Keratinocyte (primary cell): ENCODE measurements around the gene RNF182. TPM values are rescaled to one million over a fixed set of nuclear protein-coding genes. Genes with fewer than 3 reads are reported as not detected.

Source experiments
- DNase-seq: peaks from one replicate; pipeline ENCODE4 v3.0.0-alpha.2; 2011; ENCODE audit warnings: low read depth, missing footprints, low spot score
- FAIRE-seq: peaks from 2 replicates; lab custom pipeline; 2011; peaks lifted over from hg19 to GRCh38; lab: Jason Lieb, UNC
- H2AFZ ChIP-seq: 2 replicates; pipeline ENCODE4 v1.6.0; 2012; ENCODE audit warnings: low read length, control low read depth, inconsistent platforms; ENCODE audit not compliant: control insufficient read depth
- H3K27ac ChIP-seq: 2 replicates; pipeline ENCODE4 v1.5.1; 2011; ENCODE audit warnings: low read length; ENCODE audit not compliant: control insufficient read depth, insufficient read depth
- H3K27me3 ChIP-seq: 3 replicates; pipeline ENCODE4 v1.6.0; 2011; ENCODE audit warnings: low read length; ENCODE audit not compliant: control insufficient read depth, insufficient read depth; ENCODE audit errors: extremely low read depth
- H3K36me3 ChIP-seq, 2 experiments: 2 replicates in 1 of 2; 3 replicates in 1 of 2; pipeline ENCODE4 v1.5.1; 2011; ENCODE audit warnings: low read length in 2 of 2, mild to moderate bottlenecking in 1 of 2; ENCODE audit not compliant: control insufficient read depth in 2 of 2, insufficient read depth in 2 of 2; ENCODE audit errors: extremely low read depth in 1 of 2
- H3K4me1 ChIP-seq: 3 replicates; pipeline ENCODE4 v1.5.1; 2011; ENCODE audit warnings: low read length; ENCODE audit not compliant: control insufficient read depth, insufficient read depth; ENCODE audit errors: extremely low read depth
- H3K4me2 ChIP-seq: 3 replicates; pipeline ENCODE4 v1.6.0; 2011; ENCODE audit warnings: low read depth, low read length; ENCODE audit not compliant: control insufficient read depth, insufficient read depth; ENCODE audit errors: extremely low read depth
- H3K4me3 ChIP-seq, 3 experiments: fragments of 200-600 bp in 1 of 3; sonication (generic) in 1 of 3; 2 replicates in 2 of 3; 3 replicates in 1 of 3; pipeline ENCODE4 v1.5.1; 2011 to 2016; ENCODE audit warnings: low read length in 3 of 3, mild to moderate bottlenecking in 3 of 3, control low read depth in 2 of 3, inconsistent platforms in 1 of 3, low read depth in 1 of 3, mixed read lengths in 1 of 3, mixed run types in 1 of 3, moderate library complexity in 1 of 3; ENCODE audit not compliant: control insufficient read depth in 2 of 3, insufficient read depth in 2 of 3; ENCODE audit errors: extremely low read depth in 1 of 3
- H3K79me2 ChIP-seq: 2 replicates; pipeline ENCODE4 v1.6.0; 2012; ENCODE audit warnings: low read length; ENCODE audit not compliant: control insufficient read depth, insufficient read depth
- H3K9ac ChIP-seq: 3 replicates; pipeline ENCODE4 v1.6.0; 2011; ENCODE audit warnings: low read length; ENCODE audit not compliant: control insufficient read depth, insufficient read depth; ENCODE audit errors: extremely low read depth
- H3K9me1 ChIP-seq: 3 replicates; pipeline ENCODE4 v1.6.0; 2011; ENCODE audit warnings: low read length; ENCODE audit not compliant: control insufficient read depth, insufficient read depth; ENCODE audit errors: extremely low read depth
- H3K9me3 ChIP-seq: 2 replicates; pipeline ENCODE4 v1.5.1; 2012; ENCODE audit warnings: low read depth, low read length; ENCODE audit not compliant: control insufficient read depth
- H4K20me1 ChIP-seq: 3 replicates; pipeline ENCODE4 v1.6.0; 2011; ENCODE audit warnings: low read length; ENCODE audit not compliant: control insufficient read depth, insufficient read depth; ENCODE audit errors: extremely low read depth
- EZH2 ChIP-seq: IDR thresholded peaks from one replicate; pipeline ENCODE4 v1.6.1; 2012; ENCODE audit warnings: inconsistent platforms, mild to moderate bottlenecking, low read length, moderate library complexity
- dilution Hi-C: fragments of 300-500 bp; cut with MboI; formaldehyde crosslinking; loops from one replicate; pipeline ENCODE4 v1.7.0; 2020; ENCODE audit warnings: low sequenced_read_pairs; ENCODE audit not compliant: extremely low pct_ligation_motif_present
- polyA plus RNA-seq, 5 experiments: library from polyadenylated mRNA; depleted of rRNA in 3 of 5; stranded (reverse) in 3 of 5; stranded (forward) in 1 of 5; unstranded in 1 of 5; fragments of >200 nt; gene quantifications; 1 replicate in 1 of 5; 2 replicates in 3 of 5; 3 replicates in 1 of 5; pipeline versions ENCODE4 v1.2.1 to v1.2.3, GENCODE V29; 2011 to 2012; ENCODE audit warnings: missing spikeins in 2 of 5, low read depth in 1 of 5, low replicate concordance in 1 of 5
- TF ChIP-seq, protein P1 (sequence below), 3 experiments: IDR thresholded peaks in 1 of 3; conservative IDR thresholded peaks in 1 of 3; optimal IDR thresholded peaks in 1 of 3; 2 replicates in 2 of 3; 3 replicates in 1 of 3; pipeline versions ENCODE3 to v1.5.1; 2011; ENCODE audit warnings: low read length in 3 of 3, mild to moderate bottlenecking in 3 of 3, moderate library complexity in 2 of 3, control low read depth in 1 of 3, inconsistent platforms in 1 of 3; ENCODE audit not compliant: insufficient read depth in 2 of 3; ENCODE audit errors: extremely low read depth in 1 of 3

The RNF182 gene
- polyA plus RNA-seq, 1 donor (not counting 4 experiments of a cell fraction or from before 2014, with no cell fraction given): 2.0 TPM

DNA sequence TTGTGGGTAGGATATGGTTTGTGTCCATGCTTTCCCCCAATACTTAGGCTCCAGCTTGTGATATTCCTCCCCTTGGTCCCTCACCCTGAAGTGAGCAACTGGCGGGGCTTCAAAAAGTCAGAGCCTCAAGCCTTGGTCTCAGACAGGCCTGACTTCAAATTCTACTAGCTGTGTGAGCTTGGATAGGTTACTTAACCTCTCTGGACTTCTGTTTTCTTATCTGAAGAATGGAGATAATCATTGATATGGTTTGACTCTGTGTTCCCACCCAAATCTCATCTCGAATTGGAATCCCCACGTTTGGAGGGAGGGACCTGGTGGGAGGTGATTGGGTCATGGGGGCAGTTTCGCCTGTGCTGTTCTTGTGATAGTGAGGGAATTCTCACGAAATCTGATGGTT lies 97.9 kb downstream of the RNF182 start:
- H2AFZ ChIP-seq: no peak overlapping the region
- no peaks in the 10 kb centered on the region for H3K36me3 ChIP-seq
- no peak for FAIRE-seq
- TF ChIP-seq, protein P1, sequence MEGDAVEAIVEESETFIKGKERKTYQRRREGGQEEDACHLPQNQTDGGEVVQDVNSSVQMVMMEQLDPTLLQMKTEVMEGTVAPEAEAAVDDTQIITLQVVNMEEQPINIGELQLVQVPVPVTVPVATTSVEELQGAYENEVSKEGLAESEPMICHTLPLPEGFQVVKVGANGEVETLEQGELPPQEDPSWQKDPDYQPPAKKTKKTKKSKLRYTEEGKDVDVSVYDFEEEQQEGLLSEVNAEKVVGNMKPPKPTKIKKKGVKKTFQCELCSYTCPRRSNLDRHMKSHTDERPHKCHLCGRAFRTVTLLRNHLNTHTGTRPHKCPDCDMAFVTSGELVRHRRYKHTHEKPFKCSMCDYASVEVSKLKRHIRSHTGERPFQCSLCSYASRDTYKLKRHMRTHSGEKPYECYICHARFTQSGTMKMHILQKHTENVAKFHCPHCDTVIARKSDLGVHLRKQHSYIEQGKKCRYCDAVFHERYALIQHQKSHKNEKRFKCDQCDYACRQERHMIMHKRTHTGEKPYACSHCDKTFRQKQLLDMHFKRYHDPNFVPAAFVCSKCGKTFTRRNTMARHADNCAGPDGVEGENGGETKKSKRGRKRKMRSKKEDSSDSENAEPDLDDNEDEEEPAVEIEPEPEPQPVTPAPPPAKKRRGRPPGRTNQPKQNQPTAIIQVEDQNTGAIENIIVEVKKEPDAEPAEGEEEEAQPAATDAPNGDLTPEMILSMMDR (optimal IDR thresholded peaks at IDR 0.05 in 1 of 3, IDR thresholded peaks at IDR 0.05 in 1 of 3, conservative IDR thresholded peaks at IDR 0.05 in 1 of 3; ENCODE audit: extremely low read depth in 1 of 3, insufficient read depth in 2 of 3, low read length in 3 of 3): no peak
- TF ChIP-seq EZH2: no peak
- dilution Hi-C loops: no loop called here
- no peak overlapping the region for H3K4me3 ChIP-seq
- H3K79me2 ChIP-seq: no peaks in the 10 kb centered on the region
- no peaks in the 10 kb centered on the region for H4K20me1 ChIP-seq
- no peak overlapping the region for H3K27ac ChIP-seq
- no peaks in the 10 kb centered on the region for H3K27me3 ChIP-seq
- H3K9ac ChIP-seq: no peak overlapping the region
- H3K9me3 ChIP-seq: no peaks in the 10 kb centered on the region
- peaks cover 3% of the 10 kb centered on the region for H3K4me1 ChIP-seq
- H3K4me2 ChIP-seq: no peak overlapping the region
- H3K9me1 ChIP-seq: no peaks in the 10 kb centered on the region
- DNase-seq: no peak

DNA sequence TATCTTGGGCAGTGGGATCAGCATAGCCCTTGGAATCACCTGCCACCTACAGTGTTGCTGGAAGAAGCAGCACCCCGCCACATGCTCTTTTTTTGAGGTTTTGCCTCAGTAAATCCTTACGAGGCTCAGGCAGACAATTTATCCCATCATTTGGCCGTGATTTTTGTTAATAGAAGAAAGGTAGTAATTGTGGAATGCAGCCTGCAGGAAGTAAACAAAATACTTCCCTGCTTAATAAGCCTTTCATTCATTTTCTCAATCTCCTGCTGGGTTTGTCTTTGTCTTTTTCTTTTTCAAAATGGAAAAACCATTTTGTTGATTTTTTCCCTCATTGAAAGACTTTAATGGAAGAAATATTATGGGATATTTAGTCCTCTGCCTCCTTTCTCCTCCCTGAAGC lies 99.1 kb downstream of the RNF182 start:
- Histone ChIP-seq H3K9ac (no peak overlapping the region), H3K36me3 (no peaks in the 10 kb centered on the region), H3K27me3 (peaks cover 6% of the 10 kb centered on the region), H2AFZ (no peak overlapping the region), H3K9me3 (no peaks in the 10 kb centered on the region), H3K27ac (no peak overlapping the region), H3K4me3 (no peak overlapping the region), H3K4me2 (no peak overlapping the region), H3K9me1 (no peaks in the 10 kb centered on the region), H3K4me1 (peaks cover 3% of the 10 kb centered on the region), H3K79me2 (no peaks in the 10 kb centered on the region), H4K20me1 (no peaks in the 10 kb centered on the region)
- FAIRE-seq (peak; percentile 17), DNase-seq (no peak)
- TF ChIP-seq EZH2: no peak
- TF ChIP-seq, protein P1 (optimal IDR thresholded peaks at IDR 0.05 in 1 of 3, IDR thresholded peaks at IDR 0.05 in 1 of 3, conservative IDR thresholded peaks at IDR 0.05 in 1 of 3; ENCODE audit: extremely low read depth in 1 of 3, insufficient read depth in 2 of 3, low read length in 3 of 3): no peak
- dilution Hi-C loops: no loop called here
